ENCODE results near the gene PSME3.

- TF ChIP-seq, protein P1, sequence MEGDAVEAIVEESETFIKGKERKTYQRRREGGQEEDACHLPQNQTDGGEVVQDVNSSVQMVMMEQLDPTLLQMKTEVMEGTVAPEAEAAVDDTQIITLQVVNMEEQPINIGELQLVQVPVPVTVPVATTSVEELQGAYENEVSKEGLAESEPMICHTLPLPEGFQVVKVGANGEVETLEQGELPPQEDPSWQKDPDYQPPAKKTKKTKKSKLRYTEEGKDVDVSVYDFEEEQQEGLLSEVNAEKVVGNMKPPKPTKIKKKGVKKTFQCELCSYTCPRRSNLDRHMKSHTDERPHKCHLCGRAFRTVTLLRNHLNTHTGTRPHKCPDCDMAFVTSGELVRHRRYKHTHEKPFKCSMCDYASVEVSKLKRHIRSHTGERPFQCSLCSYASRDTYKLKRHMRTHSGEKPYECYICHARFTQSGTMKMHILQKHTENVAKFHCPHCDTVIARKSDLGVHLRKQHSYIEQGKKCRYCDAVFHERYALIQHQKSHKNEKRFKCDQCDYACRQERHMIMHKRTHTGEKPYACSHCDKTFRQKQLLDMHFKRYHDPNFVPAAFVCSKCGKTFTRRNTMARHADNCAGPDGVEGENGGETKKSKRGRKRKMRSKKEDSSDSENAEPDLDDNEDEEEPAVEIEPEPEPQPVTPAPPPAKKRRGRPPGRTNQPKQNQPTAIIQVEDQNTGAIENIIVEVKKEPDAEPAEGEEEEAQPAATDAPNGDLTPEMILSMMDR (conservative IDR thresholded peaks at IDR 0.05; ENCODE audit: low read depth, low read length): no peak
- no peak for TF ChIP-seq EZH2 (IDR thresholded peaks at IDR 0.05; ENCODE audit: low read length, unreplicated experiment)
Measured at GRCh38 chr17:42798011-42798382, 35.2 kb upstream of the PSME3 start.
